ENCODE results near the gene TMPRSS11E.
"Not testable (repeated sequence)": the region's sequence is repeated elsewhere in the genome, so short reads cannot be mapped to it uniquely, and the experiment has no call there.

Gene TMPRSS11E

GRCh38 chr4:68447201-68447600, at the start of gene TMPRSS11E:
Gene TMPRSS11E (plus strand): TSS chr4:68447463. CDS start chr4:68447513, 50 bp downstream.
- DNase-seq (ENCODE audit: low read depth in 2 of 2, low spot score in 1 of 2), result no peak

- no peak for DNase-seq (ENCODE audit: low read depth in 2 of 2, low spot score in 1 of 2)
Measured at GRCh38 chr4:68399306-68399705, 48.0 kb upstream of the TMPRSS11E start.

GRCh38 chr4:68401231-68401630, 46.0 kb upstream of the TMPRSS11E start:
- no peak for DNase-seq (ENCODE audit: low read depth in 2 of 2, low spot score in 1 of 2)

- DNase-seq (ENCODE audit: low read depth in 2 of 2, low spot score in 1 of 2), result no peak
Measured at GRCh38 chr4:68404153-68404552, 43.1 kb upstream of the TMPRSS11E start.

GRCh38 chr4:68405718-68406478, 41.4 kb upstream of the TMPRSS11E start:
- not testable (repeated sequence) for DNase-seq (ENCODE audit: low read depth in 2 of 2, low spot score in 1 of 2)

GRCh38 chr4:68406479-68406859, 40.8 kb upstream of the TMPRSS11E start:
- DNase-seq (ENCODE audit: low read depth in 2 of 2, low spot score in 1 of 2), result no peak

- not testable (repeated sequence) for DNase-seq (ENCODE audit: low read depth in 2 of 2, low spot score in 1 of 2)
Measured at GRCh38 chr4:68407015-68407867, 40.0 kb upstream of the TMPRSS11E start.

- no peak for DNase-seq (ENCODE audit: low read depth in 2 of 2, low spot score in 1 of 2)
Measured at GRCh38 chr4:68407868-68408190, 39.4 kb upstream of the TMPRSS11E start.

- no peak for DNase-seq (ENCODE audit: low read depth in 2 of 2, low spot score in 1 of 2)
Measured at GRCh38 chr4:68410149-68410548, 37.1 kb upstream of the TMPRSS11E start.

GRCh38 chr4:68410643-68411042, 36.6 kb upstream of the TMPRSS11E start:
- no peak for DNase-seq (ENCODE audit: low read depth in 2 of 2, low spot score in 1 of 2)

GRCh38 chr4:68412031-68412430, 35.2 kb upstream of the TMPRSS11E start:
- not testable (repeated sequence) for DNase-seq (ENCODE audit: low read depth in 2 of 2, low spot score in 1 of 2)

- DNase-seq (ENCODE audit: low read depth in 2 of 2, low spot score in 1 of 2), result no peak
Measured at GRCh38 chr4:68416591-68416990, 30.7 kb upstream of the TMPRSS11E start.

GRCh38 chr4:68426516-68426915, 20.7 kb upstream of the TMPRSS11E start:
- DNase-seq (ENCODE audit: low read depth in 2 of 2, low spot score in 1 of 2), result no peak

- no peak for DNase-seq (ENCODE audit: low read depth in 2 of 2, low spot score in 1 of 2)
Measured at GRCh38 chr4:68430337-68430736, 16.9 kb upstream of the TMPRSS11E start.

GRCh38 chr4:68432320-68432719, 14.9 kb upstream of the TMPRSS11E start:
- DNase-seq (ENCODE audit: low read depth in 2 of 2, low spot score in 1 of 2), result no peak

- DNase-seq (ENCODE audit: low read depth in 2 of 2, low spot score in 1 of 2), result no peak
Measured at GRCh38 chr4:68433582-68433981, 13.7 kb upstream of the TMPRSS11E start.

GRCh38 chr4:68434277-68434676, 13.0 kb upstream of the TMPRSS11E start:
- DNase-seq (ENCODE audit: low read depth in 2 of 2, low spot score in 1 of 2), result no peak

- no peak for DNase-seq (ENCODE audit: low read depth in 2 of 2, low spot score in 1 of 2)
Measured at GRCh38 chr4:68434836-68435235, 12.4 kb upstream of the TMPRSS11E start.

- DNase-seq (ENCODE audit: low read depth in 2 of 2, low spot score in 1 of 2), result no peak
Measured at GRCh38 chr4:68445111-68445510, 2.2 kb upstream of the TMPRSS11E start.

- no peak for DNase-seq (ENCODE audit: low read depth in 2 of 2, low spot score in 1 of 2)
Measured at GRCh38 chr4:68451246-68452211, 4.3 kb downstream of the TMPRSS11E start.

GRCh38 chr4:68460085-68460484, 12.8 kb downstream of the TMPRSS11E start:
- no peak for DNase-seq (ENCODE audit: low read depth in 2 of 2, low spot score in 1 of 2)
